Neural progenitor cell (in vitro differentiated cells): Measurements from ENCODE around the gene ZFHX3. TPM values are rescaled to one million over a fixed set of nuclear protein-coding genes. Genes with fewer than 3 reads are reported as not detected.

Experiments used
- DNase-seq: peaks from one replicate; pipeline ENCODE4 v3.0.0-alpha.2; 2016; ENCODE audit warnings: low spot score
- H2AFZ ChIP-seq: fragments of 200-600 bp; sonication (generic); replicated peaks from 2 replicates; pipeline ENCODE4 v1.6.1; 2016; ENCODE audit warnings: antibody characterized with exemption
- H3F3A ChIP-seq: fragments of 200-600 bp; sonication (generic); 2 replicates; pipeline ENCODE4 v1.6.1; 2016; ENCODE audit warnings: antibody characterized with exemption, low read depth
- H3K27ac ChIP-seq: fragments of 200-600 bp; sonication (generic); 2 replicates; pipeline ENCODE4 v1.5.1; 2016; ENCODE audit warnings: mild to moderate bottlenecking
- H3K27me3 ChIP-seq: fragments of 200-600 bp; sonication (generic); 2 replicates; pipeline ENCODE4 v1.6.1; 2016; ENCODE audit warnings: mild to moderate bottlenecking, moderate library complexity
- H3K36me3 ChIP-seq: fragments of 200-600 bp; sonication (generic); 2 replicates; pipeline ENCODE4 v1.5.1; 2016
- H3K4me1 ChIP-seq: fragments of 200-600 bp; sonication (generic); 2 replicates; pipeline ENCODE4 v1.6.1; 2016; ENCODE audit warnings: mixed run types
- H3K4me2 ChIP-seq: fragments of 200-600 bp; sonication (generic); 2 replicates; pipeline ENCODE4 v1.6.1; 2016
- H3K4me3 ChIP-seq: fragments of 200-600 bp; sonication (generic); 2 replicates; pipeline ENCODE4 v1.5.1; 2016
- H3K79me2 ChIP-seq: fragments of 200-600 bp; sonication (generic); 2 replicates; pipeline ENCODE4 v1.6.1; 2016; ENCODE audit warnings: low read depth
- H3K9ac ChIP-seq: fragments of 200-600 bp; sonication (generic); 2 replicates; pipeline ENCODE4 v1.6.1; 2016
- H3K9me3 ChIP-seq: fragments of 200-600 bp; sonication (generic); 2 replicates; pipeline ENCODE4 v1.5.1; 2016; ENCODE audit warnings: low read depth
- H4K20me1 ChIP-seq: fragments of 200-600 bp; sonication (generic); 2 replicates; pipeline ENCODE4 v1.6.1; 2016; ENCODE audit warnings: low read depth
- H3K27ac Mint-ChIP-seq: 3 replicates; pipeline ENCODE4 v1.8.0; 2021; ENCODE audit warnings: mixed read lengths
- H3K27me3 Mint-ChIP-seq: 2 replicates; pipeline ENCODE4 v1.8.0; 2022; ENCODE audit warnings: low read depth, mild to moderate bottlenecking, inconsistent platforms, moderate library complexity, mixed read lengths; ENCODE audit not compliant: insufficient read depth
- H3K36me3 Mint-ChIP-seq: 3 replicates; pipeline ENCODE4 v1.8.0; 2021; ENCODE audit warnings: mixed read lengths
- H3K4me1 Mint-ChIP-seq: 3 replicates; pipeline ENCODE4 v1.8.0; 2021; ENCODE audit warnings: mixed read lengths
- H3K4me3 Mint-ChIP-seq: 3 replicates; pipeline ENCODE4 v1.8.0; 2021; ENCODE audit warnings: mild to moderate bottlenecking, moderate library complexity, mixed read lengths
- H3K9me3 Mint-ChIP-seq: 3 replicates; pipeline ENCODE4 v1.8.0; 2020; ENCODE audit warnings: mixed read lengths
- EZH2 ChIP-seq: fragments of 200-600 bp; sonication (generic); IDR thresholded peaks from 2 replicates; pipeline ENCODE4 v1.6.1; 2017; ENCODE audit warnings: antibody characterized with exemption, mild to moderate bottlenecking, moderate library complexity
- EZH2phosphoT487 ChIP-seq: fragments of 200-600 bp; sonication (generic); IDR thresholded peaks from 2 replicates; pipeline ENCODE4 v1.6.1; 2017; ENCODE audit warnings: antibody characterized with exemption
- total RNA-seq: library from RNA; depleted of rRNA; stranded (reverse); fragments of >200 nt; gene quantifications from 2 replicates; pipeline ENCODE4 v1.2.3, GENCODE V29; 2015; ENCODE audit warnings: low replicate concordance
- TF ChIP-seq, protein P1 (sequence below): fragments of 200-600 bp; sonication (generic); IDR thresholded peaks from 2 replicates; pipeline ENCODE4 v1.5.1; 2017; ENCODE audit warnings: antibody characterized with exemption, mild to moderate bottlenecking

The ZFHX3 gene
- total RNA-seq, 1 donor from 2014 or later, result 2.4 TPM

DNA sequence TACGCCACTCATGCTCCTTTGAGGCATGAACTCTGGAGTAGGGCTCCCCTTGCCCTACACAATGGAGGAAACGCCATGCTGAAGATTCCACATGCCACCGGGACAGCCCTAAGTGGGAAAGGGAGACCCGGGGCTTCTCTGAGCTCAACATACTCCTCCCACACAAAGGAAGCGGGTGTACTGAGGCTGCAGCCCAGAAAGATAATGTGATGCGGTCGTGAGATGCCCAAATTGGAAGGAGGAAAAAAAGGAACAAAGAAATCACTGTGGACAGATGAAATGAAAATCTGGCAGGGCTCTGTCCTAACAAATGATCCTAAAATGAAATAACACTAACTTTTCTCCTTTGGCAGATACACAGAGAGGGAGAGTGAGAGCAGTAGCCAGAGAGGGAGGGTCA lies 182.1 kb downstream of the ZFHX3 start:
- Histone ChIP-seq H4K20me1 (no peaks in the 10 kb centered on the region), H3K4me3 (no peak overlapping the region), H3K36me3 (no peaks in the 10 kb centered on the region), H3K4me1 (no peaks in the 10 kb centered on the region), H2AFZ (no peak overlapping the region), H3K79me2 (no peaks in the 10 kb centered on the region), H3K9me3 (no peaks in the 10 kb centered on the region), H3F3A (no peaks in the 10 kb centered on the region), H3K9ac (no peak overlapping the region), H3K27me3 (no peaks in the 10 kb centered on the region), H3K4me2 (no peak overlapping the region), H3K27ac (no peak overlapping the region)
- H3K4me3 Mint-ChIP-seq, result no peak overlapping the region
- H3K4me1 Mint-ChIP-seq, result peaks cover 6% of the 10 kb centered on the region
- H3K36me3 Mint-ChIP-seq, result peaks cover 38% of the 10 kb centered on the region
- H3K27ac Mint-ChIP-seq, result no peak overlapping the region
- no peak for TF ChIP-seq EZH2phosphoT487
- TF ChIP-seq, protein P1, sequence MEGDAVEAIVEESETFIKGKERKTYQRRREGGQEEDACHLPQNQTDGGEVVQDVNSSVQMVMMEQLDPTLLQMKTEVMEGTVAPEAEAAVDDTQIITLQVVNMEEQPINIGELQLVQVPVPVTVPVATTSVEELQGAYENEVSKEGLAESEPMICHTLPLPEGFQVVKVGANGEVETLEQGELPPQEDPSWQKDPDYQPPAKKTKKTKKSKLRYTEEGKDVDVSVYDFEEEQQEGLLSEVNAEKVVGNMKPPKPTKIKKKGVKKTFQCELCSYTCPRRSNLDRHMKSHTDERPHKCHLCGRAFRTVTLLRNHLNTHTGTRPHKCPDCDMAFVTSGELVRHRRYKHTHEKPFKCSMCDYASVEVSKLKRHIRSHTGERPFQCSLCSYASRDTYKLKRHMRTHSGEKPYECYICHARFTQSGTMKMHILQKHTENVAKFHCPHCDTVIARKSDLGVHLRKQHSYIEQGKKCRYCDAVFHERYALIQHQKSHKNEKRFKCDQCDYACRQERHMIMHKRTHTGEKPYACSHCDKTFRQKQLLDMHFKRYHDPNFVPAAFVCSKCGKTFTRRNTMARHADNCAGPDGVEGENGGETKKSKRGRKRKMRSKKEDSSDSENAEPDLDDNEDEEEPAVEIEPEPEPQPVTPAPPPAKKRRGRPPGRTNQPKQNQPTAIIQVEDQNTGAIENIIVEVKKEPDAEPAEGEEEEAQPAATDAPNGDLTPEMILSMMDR, result no peak
- TF ChIP-seq EZH2, result no peak
- DNase-seq, result no peak
- H3K9me3 Mint-ChIP-seq, result no peaks in the 10 kb centered on the region
- H3K27me3 Mint-ChIP-seq, result peaks cover 3% of the 10 kb centered on the region

DNA sequence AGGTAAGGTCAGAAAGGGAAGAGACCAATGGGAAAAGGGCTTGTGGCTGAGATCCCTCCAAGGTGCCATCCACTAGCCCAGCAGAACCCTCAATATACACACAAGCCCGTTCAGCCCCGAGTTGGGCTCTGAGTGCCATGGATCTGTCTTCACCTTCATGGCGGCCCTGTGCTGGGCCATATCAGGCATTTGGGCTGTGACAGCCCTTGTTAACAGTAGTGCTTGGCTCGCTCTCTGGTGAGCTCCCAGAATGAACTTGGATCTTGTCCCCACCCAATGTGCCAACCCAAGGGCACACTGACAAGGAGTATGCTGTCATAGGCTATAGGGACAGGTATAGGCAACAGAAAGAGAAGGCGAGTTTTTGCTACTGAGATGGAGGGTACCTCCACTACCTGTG lies 182.7 kb downstream of the ZFHX3 start:
- Histone ChIP-seq H3K4me2 (no peak overlapping the region), H3K27ac (no peak overlapping the region), H3K9me3 (no peaks in the 10 kb centered on the region), H3K79me2 (no peaks in the 10 kb centered on the region), H3K36me3 (no peaks in the 10 kb centered on the region), H3K9ac (no peak overlapping the region), H3F3A (no peaks in the 10 kb centered on the region), H2AFZ (no peak overlapping the region), H3K4me3 (no peak overlapping the region), H3K4me1 (no peaks in the 10 kb centered on the region), H4K20me1 (no peaks in the 10 kb centered on the region), H3K27me3 (peaks cover 3% of the 10 kb centered on the region)
- Mint-ChIP-seq H3K27ac (no peak overlapping the region), H3K9me3 (no peaks in the 10 kb centered on the region), H3K27me3 (peaks cover 3% of the 10 kb centered on the region), H3K36me3 (peaks cover 36% of the 10 kb centered on the region), H3K4me1 (peaks cover 10% of the 10 kb centered on the region), H3K4me3 (no peak overlapping the region)
- no peak for TF ChIP-seq EZH2phosphoT487
- no peak for TF ChIP-seq EZH2
- TF ChIP-seq, protein P1, result no peak
- no peak for DNase-seq

DNA sequence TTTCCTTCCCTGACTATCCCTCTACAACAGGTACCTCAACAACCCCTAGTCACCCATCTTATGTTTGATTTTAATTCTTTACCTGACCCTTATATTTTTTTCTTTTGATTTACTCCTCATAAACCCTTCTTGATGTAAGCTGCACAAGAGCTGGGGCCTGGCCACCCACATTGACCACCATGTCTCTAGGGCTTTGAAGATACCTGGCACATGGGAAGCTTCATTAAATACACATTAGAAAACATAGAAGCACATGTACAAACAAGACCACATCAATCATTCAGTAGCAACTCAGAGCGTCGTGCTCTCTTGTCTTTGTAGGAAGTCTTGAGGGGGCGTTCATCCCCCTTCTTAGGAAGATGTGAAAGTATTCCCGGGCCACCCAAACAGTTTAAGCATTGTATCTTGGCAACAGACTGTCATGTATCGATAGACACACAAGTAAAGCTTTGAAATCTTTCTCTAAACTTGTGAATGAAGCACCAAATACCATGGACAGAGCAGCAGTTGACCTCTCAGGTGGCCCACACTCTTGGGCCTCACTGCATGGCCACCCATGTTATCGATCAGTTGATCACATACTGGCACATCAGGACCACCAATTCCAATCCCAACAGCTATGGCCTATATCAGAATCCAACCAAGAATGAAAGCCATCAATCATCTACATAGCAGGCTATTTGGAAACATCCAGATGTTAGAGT lies 183.6 kb downstream of the ZFHX3 start:
- H3K4me3 Mint-ChIP-seq, result no peak overlapping the region
- H3K9me3 Mint-ChIP-seq, result no peaks in the 10 kb centered on the region
- no peak for DNase-seq
- Histone ChIP-seq H3F3A (no peaks in the 10 kb centered on the region), H3K27ac (no peak overlapping the region), H3K27me3 (peaks cover 8% of the 10 kb centered on the region), H2AFZ (no peak overlapping the region), H3K9ac (no peak overlapping the region), H3K9me3 (no peaks in the 10 kb centered on the region), H3K4me1 (no peaks in the 10 kb centered on the region), H4K20me1 (no peaks in the 10 kb centered on the region), H3K4me2 (no peak overlapping the region), H3K4me3 (no peak overlapping the region), H3K36me3 (no peaks in the 10 kb centered on the region), H3K79me2 (no peaks in the 10 kb centered on the region)
- peaks cover 20% of the 10 kb centered on the region for H3K4me1 Mint-ChIP-seq
- H3K27me3 Mint-ChIP-seq, result peaks cover 3% of the 10 kb centered on the region
- TF ChIP-seq, protein P1, result no peak
- TF ChIP-seq EZH2 (no peak), EZH2phosphoT487 (no peak)
- no peak overlapping the region for H3K27ac Mint-ChIP-seq
- H3K36me3 Mint-ChIP-seq, result peaks cover 34% of the 10 kb centered on the region
